GM21723 (cell line): ENCODE data around the gene RBM15B.

Source experiments
- ATAC-seq: cut with Tn5 transposase; IDR thresholded peaks from one replicate; pipeline ENCODE4 v1.9.1; 2021; ENCODE audit warnings: mild to moderate bottlenecking, moderate library complexity; ENCODE audit not compliant: unreplicated experiment

The RBM15B gene

DNA sequence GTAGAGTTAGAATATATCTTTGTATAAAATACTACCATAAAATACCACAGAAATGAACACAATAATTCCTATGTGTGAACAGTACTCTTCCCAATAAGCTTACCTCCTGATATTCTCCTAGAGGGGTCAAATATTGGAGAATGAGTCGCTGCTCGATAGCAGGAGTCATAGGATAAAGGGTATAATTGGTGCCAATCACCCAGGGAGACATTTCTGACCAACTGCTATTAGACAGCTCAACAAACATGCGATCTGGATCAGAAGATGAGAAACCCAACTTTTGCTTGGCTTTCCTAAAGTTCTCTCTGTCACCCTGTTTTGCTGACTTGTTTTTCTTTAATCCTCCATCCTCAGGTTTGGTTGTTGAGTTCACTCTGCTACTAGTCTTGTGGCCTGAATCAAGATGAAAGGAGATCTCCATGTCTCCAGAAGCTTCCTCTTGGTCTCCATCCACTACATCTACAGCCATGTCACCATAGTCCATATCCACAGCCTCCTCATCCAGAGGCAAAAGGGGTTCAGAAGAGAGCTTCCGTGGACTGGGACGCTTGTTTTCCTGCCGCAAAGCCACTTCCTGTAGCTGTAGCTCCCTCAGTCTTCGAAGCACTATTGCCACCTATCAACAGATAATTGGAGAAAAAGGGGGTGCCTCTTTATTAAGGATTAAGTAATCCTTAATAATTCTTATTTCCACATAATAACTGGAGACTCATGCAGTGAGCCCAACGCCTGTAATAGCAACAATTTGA is 50.4 kb downstream of the RBM15B start:
- ATAC-seq: no peak

DNA sequence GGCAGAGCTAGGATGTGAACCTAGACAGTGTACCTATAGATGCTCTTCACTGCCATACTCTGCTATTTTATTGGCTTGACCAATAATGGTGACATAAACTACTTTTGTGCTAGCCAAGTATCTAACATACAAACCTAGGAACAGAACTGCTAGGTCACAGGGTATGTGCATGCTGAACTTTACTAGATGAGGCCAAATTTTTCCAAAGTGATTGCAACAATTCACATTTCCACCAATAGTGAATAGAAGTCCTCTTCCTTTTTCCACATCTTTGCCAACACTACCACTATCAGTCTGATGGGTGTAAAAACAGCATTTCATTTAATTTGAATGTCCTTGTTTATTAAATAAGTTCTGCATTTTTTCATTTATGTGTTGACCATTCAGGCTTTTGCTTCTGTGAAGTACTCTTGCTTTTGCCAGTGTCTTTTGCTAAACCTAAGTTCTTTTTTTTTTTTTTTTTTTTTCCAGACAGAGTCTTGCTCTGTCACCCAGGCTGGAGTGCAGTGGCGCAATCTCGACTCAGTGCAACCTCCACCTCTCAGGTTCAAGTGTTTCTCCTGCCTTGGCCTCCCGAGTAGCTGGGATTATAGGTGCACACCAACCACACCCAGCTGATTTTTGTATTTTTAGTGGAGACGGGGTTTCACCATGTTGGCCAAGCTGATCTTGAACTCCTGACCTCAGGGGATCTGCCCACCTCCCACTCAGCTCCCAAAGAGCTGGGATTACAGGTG is 54.6 kb downstream of the RBM15B start:
- no peak for ATAC-seq
